Pancreas (tissue), 10 donors: ENCODE results near the gene ARHGAP6. TPM values are rescaled to one million over a fixed set of nuclear protein-coding genes. Genes with fewer than 3 reads are reported as not detected.

Source experiments
- ATAC-seq, 4 donors: fragments of 200-7000 bp; cut with Tn5 transposase; one replicate each; pipeline versions ENCODE4 v1.8.0 to v1.9.1; 2020; ENCODE audit warnings: mild to moderate bottlenecking in 4 of 4, moderate library complexity in 4 of 4
- DNase-seq, 6 donors: peaks; one replicate each; pipeline ENCODE4 v3.0.0-alpha.2; 2020
- FAIRE-seq: peaks from 2 replicates; lab custom pipeline; 2012; peaks lifted over from hg19 to GRCh38; lab: Jason Lieb, UNC
- H3K27ac ChIP-seq, 4 donors: fragments of 200-600 bp; sonication (generic); 1 replicate in 3 of 4; 2 replicates in 1 of 4; pipeline versions ENCODE4 v1.5.0 to v1.8.0; 2020
- H3K27me3 ChIP-seq, 4 donors: fragments of 200-600 bp; one replicate each; pipeline ENCODE4 v1.8.0; 2021
- H3K36me3 ChIP-seq, 3 donors: fragments of 200-600 bp; sonication (generic) in 1 of 3; one replicate each; pipeline versions ENCODE4 v1.5.0 to v1.8.0; 2020 to 2021
- H3K4me1 ChIP-seq, 3 donors: fragments of 200-600 bp; one replicate each; pipeline ENCODE4 v1.8.0; 2021
- H3K4me3 ChIP-seq, 4 donors: fragments of 200-600 bp; sonication (generic) in 2 of 4; one replicate each; pipeline versions ENCODE4 v1.5.0 to v1.8.0; 2020 to 2021
- H3K9me3 ChIP-seq, 4 donors: fragments of 200-600 bp; one replicate each; pipeline ENCODE4 v1.8.0; 2021
- CTCF ChIP-seq, 4 donors: fragments of 200-600 bp; sonication (generic) in 3 of 4; IDR thresholded peaks; one replicate each; pipeline versions ENCODE4 v1.5.0 to v1.8.0; 2021; ENCODE audit warnings: antibody characterized with exemption in 4 of 4
- WGBS, 2 donors: extraction: QIAGEN DNeasy Blood & Tissue Kit; methylation state at CpG; one replicate each; pipeline ENCODE4 v1.1.7; 2013; 5-methylcytosine and 5-hydroxymethylcytosine counted together
- intact Hi-C, 3 donors: fragments of 100-400 bp; cut with DNase I; formaldehyde crosslinking; loops; one replicate each; pipeline versions ENCODE4 v1.11.1 to v1.14.2; 2022
- polyA plus RNA-seq, 2 donors: library from polyadenylated mRNA; stranded (reverse); fragments of 200-250 nt; gene quantifications; one replicate each; pipeline ENCODE4 v1.2.3, GENCODE V29; 2013
- total RNA-seq, 6 donors: library from RNA; stranded (reverse); fragmentation: NEBNext Ultra II Directional in 4 of 6; extraction: Animal tissue kit (Norgen Biotek cat#: 25700) in 4 of 6; gene quantifications; one replicate each; pipeline versions ENCODE4 v1.2.1 to v1.2.4, GENCODE V29; 2021 to 2023
- donor health status: healthy with polysubstance abuse.
- donor health status: DM: no; HTN: no; CAD: no; lungs with moderate emphysema.
- donor health status: DM: no; HTN: no; CAD: no.
- donor health status: control.
- donor health status: control.
- donor health status: Bipolar disorder and iron deficiency.
- donor health status: DM: yes; HTN: yes; CAD: no.
- donor health status: DM: no; HTN: no; CAD: no.
- donor health status: DM: no; HTN: no; CAD: no.
- donor health status: DM: yes; HTN: yes; CAD: no.

The ARHGAP6 gene
- total and polyA plus RNA-seq, 8 donors = 0.79 to 3.3 (median 1.1) TPM

- intact Hi-C loops = no loop called here
- no peaks in the 10 kb centered on the region for H3K9me3 ChIP-seq
- TF ChIP-seq CTCF (IDR thresholded peaks at IDR 0.05) = no peak
- H3K27me3 ChIP-seq = peaks cover 0 to 4% (median 0%) of the 10 kb centered on the region in 4 donors
- no peak for ATAC-seq
- no peak overlapping the region for H3K4me3 ChIP-seq
- 42 to 72% methylated on average over 2 of the region's 2 CpGs for WGBS, 2 donors
- FAIRE-seq = no peak
- peaks cover 0 to 2% (median 0%) of the 10 kb centered on the region in 3 donors for H3K4me1 ChIP-seq
- no peak for DNase-seq
- no peaks in the 10 kb centered on the region for H3K36me3 ChIP-seq
- H3K27ac ChIP-seq = no peak overlapping the region
Measured at GRCh38 chrX:11346121-11346682, 319.5 kb downstream of the ARHGAP6 start.

DNA sequence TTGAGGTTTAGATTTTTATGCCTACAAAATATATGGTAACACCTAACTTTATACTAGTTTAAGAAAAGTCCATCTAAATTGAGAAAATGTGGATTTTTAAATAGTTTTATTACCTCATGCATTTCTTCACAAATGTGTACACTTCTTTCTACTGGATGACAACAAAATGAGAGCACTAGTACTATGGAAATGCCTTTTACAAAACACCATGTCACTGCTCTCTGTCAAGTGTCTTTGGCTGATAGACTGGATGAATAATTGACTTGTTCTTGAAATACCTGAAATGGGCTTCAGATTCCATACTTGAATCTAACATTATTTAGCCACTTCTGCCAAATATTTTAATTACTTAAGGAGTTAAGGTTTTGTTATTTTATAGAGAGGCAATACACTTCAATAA is 323.0 kb downstream of the ARHGAP6 start:
- no peak overlapping the region for H3K27ac ChIP-seq
- TF ChIP-seq CTCF (IDR thresholded peaks at IDR 0.05) = no peak
- FAIRE-seq (peak; percentile 13), DNase-seq (no peak), ATAC-seq (no peak)
- intact Hi-C loops = no loop called here
- peaks cover 0 to 3% (median 0%) of the 10 kb centered on the region in 3 donors for H3K4me1 ChIP-seq
- H3K4me3 ChIP-seq = no peak overlapping the region
- H3K9me3 ChIP-seq = no peaks in the 10 kb centered on the region
- no peaks in the 10 kb centered on the region for H3K36me3 ChIP-seq
- peaks cover 0 to 4% (median 0%) of the 10 kb centered on the region in 4 donors for H3K27me3 ChIP-seq

DNA sequence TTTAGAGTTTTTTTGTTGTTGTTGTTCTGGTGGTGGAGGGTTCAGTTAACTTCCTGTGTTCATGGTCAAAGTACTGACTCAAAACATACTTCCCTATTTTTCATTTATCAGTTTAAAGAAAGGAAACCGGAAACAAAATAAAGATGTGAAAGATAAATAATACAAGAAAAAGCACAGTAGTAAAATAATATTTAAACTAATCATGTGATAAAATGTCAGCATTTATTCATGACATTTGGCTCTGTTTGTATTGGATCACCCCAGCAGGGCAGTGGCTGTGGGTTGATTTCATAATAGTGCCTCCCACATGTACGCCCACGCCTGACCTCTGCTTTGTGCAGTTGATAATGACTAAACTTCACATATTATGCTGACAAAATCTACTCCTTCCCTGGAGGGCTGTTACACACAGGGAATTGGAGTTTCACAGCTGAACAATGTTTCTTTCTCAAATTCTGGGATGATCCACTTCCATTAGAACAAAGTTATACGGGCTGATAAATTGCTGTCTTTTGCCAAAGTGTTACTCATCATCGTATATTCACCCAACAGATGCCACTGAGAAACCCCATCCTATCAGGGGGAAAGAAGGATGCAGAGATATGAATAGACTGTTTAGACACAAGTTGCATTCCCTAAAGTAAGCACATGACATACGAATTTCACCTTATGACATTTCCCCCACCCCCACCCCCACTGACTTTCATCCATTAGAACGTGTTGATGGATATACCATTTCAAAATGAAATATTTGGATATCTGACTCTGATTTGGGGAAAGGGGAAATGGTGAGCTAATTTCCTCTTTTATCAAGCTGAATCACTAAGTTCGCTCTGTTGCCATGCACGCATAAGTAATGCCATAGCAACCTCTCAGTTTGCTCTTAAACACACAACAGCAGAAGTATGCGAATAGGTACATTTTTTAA is 324.2 kb downstream of the ARHGAP6 start:
- H3K27ac ChIP-seq = peak overlapping the region in 2 of 4 donors; percentile 16 to 55
- 26 to 35% methylated on average over 10 of the region's 10 CpGs for WGBS, 2 donors
- peak; percentile 87 for FAIRE-seq

DNA sequence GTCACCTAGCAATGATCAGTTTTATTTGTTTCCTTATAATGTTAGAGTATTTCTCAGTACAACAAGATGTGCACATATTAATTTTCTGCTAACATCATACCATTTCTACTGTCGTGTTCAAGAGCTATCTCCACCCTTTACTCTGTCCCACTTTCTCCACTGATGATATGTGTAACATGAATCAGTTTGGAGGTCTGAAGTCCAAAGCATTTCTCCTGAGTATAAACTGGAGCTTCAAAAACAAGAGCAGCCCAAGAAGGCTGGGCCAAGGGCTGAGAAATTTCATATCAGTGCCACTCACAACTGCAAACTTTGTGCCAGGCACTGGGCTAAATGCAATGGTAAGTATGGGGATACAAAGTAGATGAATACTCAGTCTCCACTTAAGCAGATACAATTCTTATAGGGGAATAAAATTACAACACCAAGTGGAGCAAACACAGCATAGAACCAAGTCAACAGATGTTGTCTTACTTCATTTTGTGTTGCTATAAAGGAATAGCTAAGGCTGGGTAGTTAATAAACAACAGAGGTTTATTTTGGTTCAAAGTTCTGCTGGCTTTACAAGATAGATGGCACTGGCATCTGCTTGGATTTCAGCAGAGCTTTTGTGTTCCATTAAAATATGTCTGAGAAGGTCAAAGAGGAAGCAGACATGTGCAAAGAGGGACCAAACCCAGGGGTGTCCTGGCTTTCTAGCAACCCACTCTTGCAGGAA is 328.3 kb downstream of the ARHGAP6 start:
- FAIRE-seq (no peak), DNase-seq (no peak), ATAC-seq (no peak)
- H3K9me3 ChIP-seq = no peaks in the 10 kb centered on the region
- H3K4me1 ChIP-seq = peaks cover 0 to 3% (median 0%) of the 10 kb centered on the region in 3 donors
- no peak overlapping the region for H3K27ac ChIP-seq
- H3K4me3 ChIP-seq = no peak overlapping the region
- no peak for TF ChIP-seq CTCF (IDR thresholded peaks at IDR 0.05)
- intact Hi-C loops = no loop called here
- H3K27me3 ChIP-seq = no peaks in the 10 kb centered on the region
- H3K36me3 ChIP-seq = no peaks in the 10 kb centered on the region
- 43 to 79% methylated on average over 1 of the region's 1 CpG for WGBS, 2 donors

More for the DNA sequence above, 324.2 kb downstream of the ARHGAP6 start:
- ATAC-seq = peak; percentile 63 to 93 (median 82)
- no peak overlapping the region for H3K4me3 ChIP-seq
- intact Hi-C loops = no loop called here
- H3K36me3 ChIP-seq = no peaks in the 10 kb centered on the region
- peaks cover 0 to 3% (median 0%) of the 10 kb centered on the region in 3 donors for H3K4me1 ChIP-seq
- H3K27me3 ChIP-seq = peaks cover 0 to 4% (median 0%) of the 10 kb centered on the region in 4 donors
- no peaks in the 10 kb centered on the region for H3K9me3 ChIP-seq
- DNase-seq = peak in 4 of 6 donors; percentile 6 to 31 (median 20)
- no peak for TF ChIP-seq CTCF (IDR thresholded peaks at IDR 0.05)
